WERI-Rb-1 (cell line): ENCODE measurements around the gene CLEC1B.

Experiments
- DNase-seq: peaks from one replicate; pipeline ENCODE4 v3.0.0-alpha.2; 2020
- H3K27ac ChIP-seq: fragments of 250-450 bp; sonication (Bioruptor Pico); 2 replicates; pipeline ENCODE4 v1.5.1; 2020; ENCODE audit warnings: mild to moderate bottlenecking, moderate library complexity
- H3K27me3 ChIP-seq: fragments of 250-450 bp; sonication (Bioruptor Pico); 2 replicates; pipeline ENCODE4 v1.5.1; 2021; ENCODE audit warnings: mild to moderate bottlenecking, low read depth, moderate library complexity; ENCODE audit not compliant: insufficient read depth, severe bottlenecking
- H3K36me3 ChIP-seq: fragments of 250-450 bp; sonication (Bioruptor Pico); 2 replicates; pipeline ENCODE4 v1.5.1; 2020; ENCODE audit warnings: mild to moderate bottlenecking, moderate library complexity
- H3K4me3 ChIP-seq: 2 replicates; pipeline ENCODE4 v1.5.1; 2011; ENCODE audit warnings: low read depth, mild to moderate bottlenecking, control low read depth, low read length
- H3K9me3 ChIP-seq: fragments of 250-450 bp; sonication (Bioruptor Pico); 2 replicates; pipeline ENCODE4 v1.5.1; 2021; ENCODE audit warnings: mild to moderate bottlenecking, moderate library complexity; ENCODE audit not compliant: severe bottlenecking
- CTCF ChIP-seq: IDR thresholded peaks from 2 replicates; pipeline ENCODE4 v1.5.1; 2011; ENCODE audit warnings: low read depth, mild to moderate bottlenecking, control low read depth, inconsistent platforms, low read length

Gene CLEC1B

GRCh38 chr12:9943240-9943639 lies 55.7 kb downstream of the CLEC1B start:
- Histone ChIP-seq H3K36me3 (no peaks in the 10 kb centered on the region), H3K27ac (no peak overlapping the region), H3K9me3 (no peaks in the 10 kb centered on the region), H3K4me3 (no peak overlapping the region), H3K27me3 (no peaks in the 10 kb centered on the region)
- no peak for TF ChIP-seq CTCF
- DNase-seq = no peak
